ENCODE results near the gene EXOC3L1. TPM values are rescaled to one million over a fixed set of nuclear protein-coding genes. Genes with fewer than 3 reads are reported as not detected.

Gene EXOC3L1
- total RNA-seq, 2 experiments from 2014 or later = not detected

- ChIA-PET POLR2A (interaction anchor here (1.1 to 1.6 kb wide), 3 partner anchors 9 to 44 kb away, joined by 3 to 9 read pairs (median 6); partner anchors contain the start of genes MATCAP1 and TMEM208), CTCF (interaction anchor here (0.6 to 1.5 kb wide), 4 partner anchors 37 to 174 kb away, joined by 3 to 4 read pairs (median 4); no protein-coding TSS in a partner anchor)
- intact Hi-C loops (cut with DNase I, micrococcal nuclease) = loop anchor here (1.0 to 5.0 kb wide), 3 partner anchors 35 to 260 kb away; partner anchors contain the start of genes TMEM208 (in 2 of the 2) and CIAO2B (in 1 of the 2)
- H3K36me3 Mint-ChIP-seq (ENCODE audit: low read depth) = peaks cover 46% of the 10 kb centered on the region
- DNase-seq (peak; percentile 72 to 93 (median 82)), ATAC-seq (ENCODE audit: poor library complexity) (peak; percentile 88)
- peak within 1 kb of the TSS; percentile 87 for H3K27ac Mint-ChIP-seq
- Histone ChIP-seq H3K9me3 (ENCODE audit: control insufficient read depth in 1 of 2, insufficient read depth in 1 of 2, low read length in 2 of 2) (no peaks in the 10 kb centered on the region), H3K4me3 (ENCODE audit: low read length) (peak within 1 kb of the TSS; percentile 95), H3K27ac (ENCODE audit: low read depth in 1 of 2, low read length in 2 of 2) (peak within 1 kb of the TSS; percentile 69 to 86), H3K27me3 (ENCODE audit: control insufficient read depth in 1 of 2, insufficient read depth in 2 of 2, low read length in 2 of 2) (no peaks in the 10 kb centered on the region), H3K36me3 (ENCODE audit: insufficient read depth, low read length) (peaks cover 43% of the 10 kb centered on the region), H3K4me1 (ENCODE audit: insufficient read depth, low read length) (peaks cover 51% of the 10 kb centered on the region)
- H3K4me3 Mint-ChIP-seq = peak within 1 kb of the TSS; percentile 92
- TF ChIP-seq, protein P1, sequence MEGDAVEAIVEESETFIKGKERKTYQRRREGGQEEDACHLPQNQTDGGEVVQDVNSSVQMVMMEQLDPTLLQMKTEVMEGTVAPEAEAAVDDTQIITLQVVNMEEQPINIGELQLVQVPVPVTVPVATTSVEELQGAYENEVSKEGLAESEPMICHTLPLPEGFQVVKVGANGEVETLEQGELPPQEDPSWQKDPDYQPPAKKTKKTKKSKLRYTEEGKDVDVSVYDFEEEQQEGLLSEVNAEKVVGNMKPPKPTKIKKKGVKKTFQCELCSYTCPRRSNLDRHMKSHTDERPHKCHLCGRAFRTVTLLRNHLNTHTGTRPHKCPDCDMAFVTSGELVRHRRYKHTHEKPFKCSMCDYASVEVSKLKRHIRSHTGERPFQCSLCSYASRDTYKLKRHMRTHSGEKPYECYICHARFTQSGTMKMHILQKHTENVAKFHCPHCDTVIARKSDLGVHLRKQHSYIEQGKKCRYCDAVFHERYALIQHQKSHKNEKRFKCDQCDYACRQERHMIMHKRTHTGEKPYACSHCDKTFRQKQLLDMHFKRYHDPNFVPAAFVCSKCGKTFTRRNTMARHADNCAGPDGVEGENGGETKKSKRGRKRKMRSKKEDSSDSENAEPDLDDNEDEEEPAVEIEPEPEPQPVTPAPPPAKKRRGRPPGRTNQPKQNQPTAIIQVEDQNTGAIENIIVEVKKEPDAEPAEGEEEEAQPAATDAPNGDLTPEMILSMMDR (IDR thresholded peaks at IDR 0.05) = no peak
- H3K9me3 Mint-ChIP-seq = no peaks in the 10 kb centered on the region
- H3K4me1 Mint-ChIP-seq (ENCODE audit: low read depth) = peaks cover 43% of the 10 kb centered on the region
- H3K27me3 Mint-ChIP-seq = no peaks in the 10 kb centered on the region
These were observed 2.2 kb upstream of the EXOC3L1 start, which contains the start of gene E2F4 for GRCh38 chr16:67191995-67192681. Gene E2F4, plus strand, starts transcription at chr16:67192155. Its CDS starts 73 bp downstream, at chr16:67192228.

GRCh38 chr16:67191411-67191994, 1.6 kb upstream of the EXOC3L1 start:
- no peaks in the 10 kb centered on the region for H3K27me3 Mint-ChIP-seq
- H3K36me3 ChIP-seq (ENCODE audit: insufficient read depth, low read length) = peaks cover 37% of the 10 kb centered on the region
- peak overlapping the region; percentile 87 for H3K27ac Mint-ChIP-seq
- H3K27ac ChIP-seq (ENCODE audit: low read depth in 1 of 2, low read length in 2 of 2) = peak overlapping the region in 1 of 2 donors; percentile 69
- peaks cover 38% of the 10 kb centered on the region for H3K4me1 Mint-ChIP-seq (ENCODE audit: low read depth)
- peaks cover 51% of the 10 kb centered on the region for H3K4me1 ChIP-seq (ENCODE audit: insufficient read depth, low read length)
- POLR2A ChIA-PET = interaction anchor here (1.1 to 1.6 kb wide), 2 partner anchors 36 to 44 kb away, joined by 3 to 9 read pairs; partner anchors contain the start of gene TMEM208
- TF ChIP-seq, protein P1 (IDR thresholded peaks at IDR 0.05) = no peak
- intact Hi-C loops (cut with DNase I, micrococcal nuclease) = loop anchor here in 1 of 2 experiments (5.0 kb wide), 1 partner anchor 259 kb away; the partner anchor contains the start of gene CIAO2B
- H3K9me3 ChIP-seq (ENCODE audit: control insufficient read depth in 1 of 2, insufficient read depth in 1 of 2, low read length in 2 of 2) = no peaks in the 10 kb centered on the region
- no peak for DNase-seq
- no peak for ATAC-seq (ENCODE audit: poor library complexity)
- H3K4me3 ChIP-seq (ENCODE audit: low read length) = peak overlapping the region; percentile 95
- CTCF ChIA-PET = interaction anchor here (1.1 kb wide), 1 partner anchor 53 kb away, joined by 3 read pairs; no protein-coding TSS in a partner anchor
- H3K9me3 Mint-ChIP-seq = no peaks in the 10 kb centered on the region
- H3K36me3 Mint-ChIP-seq (ENCODE audit: low read depth) = peaks cover 40% of the 10 kb centered on the region
- H3K27me3 ChIP-seq (ENCODE audit: control insufficient read depth in 1 of 2, insufficient read depth in 2 of 2, low read length in 2 of 2) = no peaks in the 10 kb centered on the region
- peak overlapping the region; percentile 92 for H3K4me3 Mint-ChIP-seq

DNA sequence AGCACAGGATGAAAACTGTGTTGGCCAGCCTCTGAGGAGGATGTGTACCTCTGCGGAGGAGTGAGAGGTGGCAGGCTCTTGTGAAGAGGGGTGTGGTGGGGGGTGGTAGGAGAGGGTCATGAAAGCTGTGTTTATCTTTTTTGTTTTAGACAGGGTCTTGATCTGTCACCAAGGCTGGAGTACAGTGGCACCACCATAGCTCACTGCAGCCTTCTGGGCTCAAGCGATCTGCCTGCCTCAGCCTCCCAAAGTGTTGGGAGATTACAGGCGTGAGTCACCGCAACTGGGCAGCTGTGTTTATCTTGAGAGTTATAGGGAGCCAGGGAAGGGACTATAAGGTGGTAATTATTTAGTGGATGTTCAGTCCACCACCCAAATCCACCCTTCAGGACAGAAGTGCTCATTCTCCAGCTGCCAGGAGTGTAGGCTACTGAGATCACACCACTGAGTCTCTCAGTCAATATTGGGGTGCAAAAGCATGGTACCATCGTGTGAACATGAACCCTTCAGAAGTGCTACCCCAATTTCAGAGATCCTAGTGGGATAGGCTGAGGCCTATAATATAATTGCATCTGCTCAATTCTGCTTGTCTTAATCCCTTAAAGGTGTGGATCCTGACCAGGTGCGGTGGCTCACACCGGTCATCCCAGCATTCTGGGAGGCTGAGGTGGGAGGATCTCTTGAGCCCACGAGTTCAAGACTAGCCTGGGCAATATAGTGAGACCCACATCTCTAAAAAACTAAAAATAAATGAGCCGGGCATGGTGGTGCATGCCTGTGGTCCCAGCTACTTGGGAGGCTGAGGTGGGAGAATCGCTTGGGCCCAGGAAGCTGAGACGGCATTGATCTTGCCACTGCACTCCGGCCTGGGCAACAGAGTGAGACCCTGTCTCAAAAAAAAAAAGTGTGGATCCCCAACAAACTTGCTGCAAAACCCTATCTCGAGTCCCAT, 788 bp upstream of the EXOC3L1 start:
- peaks cover 32% of the 10 kb centered on the region for H3K36me3 Mint-ChIP-seq (ENCODE audit: low read depth)
- peaks cover 46% of the 10 kb centered on the region for H3K4me1 ChIP-seq (ENCODE audit: insufficient read depth, low read length)
- ATAC-seq (ENCODE audit: poor library complexity) (no peak), DNase-seq (no peak)
- no peaks in the 10 kb centered on the region for H3K9me3 Mint-ChIP-seq
- ChIA-PET CTCF (no interaction called here), POLR2A (no interaction called here)
- no peak overlapping the region for H3K27ac Mint-ChIP-seq
- no peak overlapping the region for H3K4me3 ChIP-seq (ENCODE audit: low read length)
- H3K27me3 Mint-ChIP-seq = no peaks in the 10 kb centered on the region
- H3K9me3 ChIP-seq (ENCODE audit: control insufficient read depth in 1 of 2, insufficient read depth in 1 of 2, low read length in 2 of 2) = no peaks in the 10 kb centered on the region
- intact Hi-C loops (cut with DNase I, micrococcal nuclease) = loop anchor here in 1 of 2 experiments (5.0 kb wide), 1 partner anchor 258 kb away; the partner anchor contains the start of gene CIAO2B
- H3K36me3 ChIP-seq (ENCODE audit: insufficient read depth, low read length) = peaks cover 29% of the 10 kb centered on the region
- TF ChIP-seq, protein P1 (IDR thresholded peaks at IDR 0.05) = no peak
- H3K4me1 Mint-ChIP-seq (ENCODE audit: low read depth) = peaks cover 33% of the 10 kb centered on the region
- no peaks in the 10 kb centered on the region for H3K27me3 ChIP-seq (ENCODE audit: control insufficient read depth in 1 of 2, insufficient read depth in 2 of 2, low read length in 2 of 2)
- H3K27ac ChIP-seq (ENCODE audit: low read depth in 1 of 2, low read length in 2 of 2) = no peak overlapping the region
- H3K4me3 Mint-ChIP-seq = peak overlapping the region; percentile 42
